Activated naive CD4-positive, alpha-beta T cell treated with Interleukin-2 at 50 U/mL for 16 hours (primary cell): ENCODE results near the gene GUCY2C.

Source experiments
- DNase-seq: peaks from one replicate; pipeline ENCODE4 v3.0.0-alpha.2; 2020

Gene GUCY2C

GRCh38 chr12:14619741-14620501 lies 76.5 kb downstream of the GUCY2C start:
- DNase-seq, result no peak

DNA sequence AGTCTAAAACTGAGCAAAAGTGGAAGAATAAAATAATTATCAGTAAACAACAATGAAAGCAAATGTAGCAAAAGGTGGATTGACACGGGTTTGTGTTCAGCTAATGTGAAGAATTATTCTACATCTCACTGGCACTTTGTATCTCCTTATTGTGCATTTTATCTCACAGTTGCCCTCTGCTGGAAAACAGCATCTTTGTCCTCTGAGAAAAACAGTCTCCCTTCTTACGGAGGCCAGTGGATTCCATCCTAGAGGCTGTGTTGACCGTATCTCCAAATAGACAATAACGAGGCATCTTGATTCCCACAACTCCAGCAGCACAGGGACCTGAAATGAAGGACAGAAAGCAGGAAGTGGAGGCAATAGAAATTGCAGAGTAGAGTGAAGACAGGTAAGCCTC lies 77.4 kb downstream of the GUCY2C start:
- DNase-seq, result no peak

GRCh38 chr12:14614704-14615121 lies 81.7 kb downstream of the GUCY2C start:
- no peak for DNase-seq

GRCh38 chr12:14613718-14614117 lies 82.7 kb downstream of the GUCY2C start:
- no peak for DNase-seq

DNA sequence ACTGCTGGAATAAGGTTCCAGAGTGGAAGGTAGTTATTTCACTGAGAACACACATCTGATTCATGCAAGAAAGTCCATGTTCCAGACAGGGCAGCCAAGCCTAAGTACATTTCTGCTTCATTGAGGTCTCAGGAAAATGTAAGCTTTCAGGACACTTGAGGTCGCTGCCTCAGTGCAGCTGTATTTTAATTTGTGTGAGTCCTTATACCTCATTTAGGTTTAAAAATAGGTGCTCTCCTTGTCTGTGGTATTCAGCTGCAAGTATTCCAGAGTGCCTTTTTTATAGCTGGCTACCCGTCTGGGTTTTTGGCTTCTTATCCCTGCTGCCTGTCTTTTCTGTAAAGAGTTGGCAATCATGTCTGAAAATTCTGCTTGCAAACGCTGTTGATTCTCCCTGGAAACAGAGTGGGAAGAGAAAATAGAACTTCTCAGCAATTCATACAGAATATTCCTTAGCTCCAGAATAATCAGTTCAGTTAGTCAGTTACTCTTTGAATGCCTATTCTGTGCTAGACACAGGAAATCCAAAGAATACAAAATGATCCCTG lies 83.4 kb downstream of the GUCY2C start:
- no peak for DNase-seq

GRCh38 chr12:14612250-14612649 lies 84.1 kb downstream of the GUCY2C start:
- no peak for DNase-seq

- no peak for DNase-seq
Observed at GRCh38 chr12:14611640-14612203, 84.7 kb downstream of the GUCY2C start.

- DNase-seq, result no peak
Observed at GRCh38 chr12:14607568-14607967, 88.8 kb downstream of the GUCY2C start.

GRCh38 chr12:14605401-14605989 lies 90.9 kb downstream of the GUCY2C start:
- no peak for DNase-seq

- DNase-seq, result no peak
Observed at GRCh38 chr12:14601692-14602478, 94.5 kb downstream of the GUCY2C start.

GRCh38 chr12:14597480-14597879 lies 98.9 kb downstream of the GUCY2C start:
- DNase-seq, result no peak

DNA sequence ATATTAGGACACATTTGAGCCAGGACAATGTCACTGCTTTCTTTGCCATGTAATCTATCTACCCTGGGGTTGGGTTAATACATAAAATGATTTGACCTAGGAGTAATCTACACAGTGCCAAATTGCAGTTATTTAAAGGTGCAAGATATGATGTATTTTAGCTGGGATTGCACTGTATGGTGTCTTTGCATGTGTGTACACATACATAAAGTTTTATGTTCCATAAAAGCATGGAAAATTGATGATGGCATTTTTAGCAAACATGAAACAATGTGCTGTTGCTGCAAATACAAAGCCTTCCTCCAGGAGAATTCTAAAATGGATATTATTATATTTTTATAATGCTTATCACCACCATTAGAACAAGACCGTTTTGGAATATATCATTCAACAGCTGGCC lies 104.7 kb downstream of the GUCY2C start:
- DNase-seq, result no peak

DNA sequence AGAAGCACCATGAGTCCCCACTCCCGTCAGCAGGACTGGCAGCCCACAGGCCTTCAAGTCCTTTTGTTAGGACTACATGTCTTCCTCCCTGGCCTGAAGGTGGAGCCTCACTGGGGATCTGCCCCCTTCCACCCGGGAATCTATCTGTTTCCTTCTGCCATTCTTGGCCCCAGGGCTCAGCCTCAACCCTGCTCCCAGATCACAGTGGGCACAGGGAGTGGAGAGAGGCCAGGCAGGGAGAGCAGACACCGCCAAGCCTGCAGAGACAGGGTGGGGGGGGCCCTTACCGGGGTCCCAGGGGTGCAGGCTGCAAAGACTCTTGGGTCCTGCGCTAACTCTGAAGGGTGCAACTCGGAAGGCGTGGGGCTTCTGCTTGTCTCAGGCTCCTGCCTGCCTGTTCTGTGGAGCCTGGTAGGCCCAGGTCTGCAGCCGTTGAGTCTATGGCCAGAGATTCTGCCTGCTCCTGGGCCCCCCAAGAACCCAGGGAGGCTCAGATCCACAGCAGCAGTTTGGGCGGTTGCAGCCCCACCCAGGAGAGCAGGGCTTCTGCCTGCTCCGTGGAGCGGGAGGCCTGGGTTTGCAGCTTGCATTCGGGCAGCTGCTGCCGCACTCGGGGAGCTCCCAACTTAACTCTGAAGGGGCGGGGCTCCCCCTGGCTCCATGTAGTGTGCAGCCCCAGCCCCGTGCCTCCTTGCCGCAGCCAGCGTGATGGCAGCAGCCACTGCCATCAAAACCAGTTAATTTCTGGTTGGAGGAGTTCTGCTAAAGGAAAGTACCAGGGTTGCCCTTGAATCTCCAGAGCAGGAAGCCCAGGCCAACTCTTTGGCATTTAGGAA lies 107.0 kb downstream of the GUCY2C start:
- DNase-seq, result no peak

DNA sequence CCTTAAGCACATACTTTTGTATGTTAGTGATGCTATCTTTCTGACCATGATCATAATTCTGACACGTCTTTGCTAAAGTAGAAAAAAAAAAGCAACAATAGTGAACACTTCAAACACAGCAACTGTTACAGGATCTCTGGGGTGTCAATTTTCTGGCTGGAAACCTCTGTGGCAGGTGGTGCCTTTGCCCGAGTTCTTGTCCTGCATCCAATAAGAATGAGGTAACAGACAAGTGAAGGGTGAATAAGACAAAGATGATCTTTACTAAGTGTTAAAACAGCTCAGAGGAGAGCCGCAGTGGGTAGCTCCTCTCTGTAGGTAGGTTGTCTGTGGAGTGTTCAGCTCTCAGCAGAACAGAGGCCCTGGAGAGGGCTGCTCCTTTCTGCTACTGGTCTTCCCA lies 107.8 kb downstream of the GUCY2C start:
- no peak for DNase-seq

- no peak for DNase-seq
Observed at GRCh38 chr12:14578646-14579045, 117.8 kb downstream of the GUCY2C start.

GRCh38 chr12:14577344-14577743 lies 119.1 kb downstream of the GUCY2C start:
- no peak for DNase-seq

DNA sequence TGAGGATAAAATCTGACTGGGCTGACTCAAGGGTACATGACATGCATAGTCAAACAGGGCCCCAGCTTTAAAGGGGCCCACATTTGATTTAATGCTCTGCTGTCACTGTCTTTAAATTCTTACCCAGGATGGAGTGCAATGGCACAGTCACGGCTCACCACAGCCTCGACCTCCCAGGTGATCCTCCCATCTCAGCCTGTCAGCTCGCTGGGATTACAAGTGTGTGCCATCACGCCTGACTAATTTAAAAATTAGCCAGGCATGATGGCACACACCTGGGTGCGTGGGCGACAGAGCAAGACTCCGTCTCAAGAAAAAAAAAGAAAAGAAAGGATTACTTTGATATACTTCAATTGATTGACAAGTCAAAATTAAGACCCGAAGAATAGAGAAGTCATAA lies 119.5 kb downstream of the GUCY2C start:
- no peak for DNase-seq

GRCh38 chr12:14575585-14575984 lies 120.8 kb downstream of the GUCY2C start:
- DNase-seq, result no peak

DNA sequence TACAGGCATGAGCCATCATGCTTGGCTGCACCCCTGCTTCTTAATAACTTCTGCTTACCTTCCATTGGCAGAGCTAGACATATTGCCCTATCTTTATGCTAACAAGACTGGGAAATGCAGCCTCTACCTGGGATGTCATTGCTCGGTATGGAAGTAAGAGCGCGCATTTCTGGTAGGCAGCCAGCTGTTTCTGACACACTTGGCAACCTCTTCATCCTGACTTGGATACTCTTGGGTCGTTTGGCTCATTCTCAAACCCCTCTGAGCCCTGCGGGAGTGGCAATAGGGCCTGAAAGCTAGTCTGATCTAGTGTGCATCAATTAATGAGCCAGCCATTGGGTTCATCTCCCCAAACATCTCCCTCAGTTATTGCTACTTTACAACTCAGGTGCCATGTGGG lies 123.3 kb downstream of the GUCY2C start:
- DNase-seq, result no peak

DNA sequence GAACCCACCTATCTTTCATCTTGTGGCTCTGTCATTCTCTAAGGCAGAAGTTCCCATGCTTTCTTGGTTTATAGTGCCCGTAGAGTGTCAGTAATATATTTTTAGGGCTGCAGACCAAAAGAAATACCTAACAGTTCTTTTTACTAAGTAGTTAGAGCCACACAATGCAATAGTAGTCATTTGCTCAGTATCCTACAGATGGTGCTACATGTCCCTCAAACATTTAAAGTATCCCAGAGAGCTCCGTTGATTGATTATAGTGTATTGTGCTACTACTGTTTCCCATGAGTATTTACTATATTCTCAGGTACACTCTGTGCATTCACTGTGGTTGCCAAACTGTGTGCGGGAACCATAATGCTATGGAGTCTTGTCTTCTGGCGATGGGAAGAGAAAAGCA lies 124.0 kb downstream of the GUCY2C start:
- no peak for DNase-seq

- no peak for DNase-seq
Observed at GRCh38 chr12:14571779-14572178, 124.6 kb downstream of the GUCY2C start.

GRCh38 chr12:14570231-14570630 lies 126.2 kb downstream of the GUCY2C start:
- DNase-seq, result no peak
